Bronchial epithelial cell (primary cell): ENCODE measurements around the gene TMEM52. TPM values are rescaled to one million over a fixed set of nuclear protein-coding genes. Genes with fewer than 3 reads are reported as not detected.

Source experiments
- DNase-seq: peaks from one replicate; pipeline ENCODE4 v3.0.0-alpha.2; 2010; ENCODE audit warnings: low read depth
- FAIRE-seq: peaks from 2 replicates; lab custom pipeline; 2011; peaks lifted over from hg19 to GRCh38; lab: Jason Lieb, UNC
- H3K27me3 ChIP-seq: 2 replicates; pipeline ENCODE4 v1.5.1; 2011; ENCODE audit warnings: low read length; ENCODE audit not compliant: control insufficient read depth, insufficient read depth
- H3K36me3 ChIP-seq: 2 replicates; pipeline ENCODE4 v1.5.1; 2011; ENCODE audit warnings: low read length; ENCODE audit not compliant: control insufficient read depth, insufficient read depth
- H3K4me3 ChIP-seq: 2 replicates; pipeline ENCODE4 v1.5.1; 2011; ENCODE audit warnings: mild to moderate bottlenecking, low read depth, low read length, control low read depth
- CTCF ChIP-seq: IDR thresholded peaks from 2 replicates; pipeline ENCODE4 v1.5.1; 2011; ENCODE audit warnings: mild to moderate bottlenecking, moderate library complexity, low read length, control low read depth, inconsistent platforms; ENCODE audit not compliant: insufficient read depth, severe bottlenecking
- total RNA-seq: library from RNA; depleted of rRNA; stranded (reverse); fragments of >200 nt; gene quantifications from 2 replicates; pipeline ENCODE4 v1.2.1, GENCODE V29; 2014

The TMEM52 gene
- total RNA-seq, 1 donor from 2014 or later = 1.6 TPM

- no peak for FAIRE-seq
- no peaks in the 10 kb centered on the region for H3K36me3 ChIP-seq
- no peaks in the 10 kb centered on the region for H3K27me3 ChIP-seq
- no peak overlapping the region for H3K4me3 ChIP-seq
- TF ChIP-seq CTCF = peak; percentile 76
- DNase-seq = peak; percentile 12
These were observed 24.9 kb upstream of the TMEM52 start for GRCh38 chr1:1943834-1944570.

DNA sequence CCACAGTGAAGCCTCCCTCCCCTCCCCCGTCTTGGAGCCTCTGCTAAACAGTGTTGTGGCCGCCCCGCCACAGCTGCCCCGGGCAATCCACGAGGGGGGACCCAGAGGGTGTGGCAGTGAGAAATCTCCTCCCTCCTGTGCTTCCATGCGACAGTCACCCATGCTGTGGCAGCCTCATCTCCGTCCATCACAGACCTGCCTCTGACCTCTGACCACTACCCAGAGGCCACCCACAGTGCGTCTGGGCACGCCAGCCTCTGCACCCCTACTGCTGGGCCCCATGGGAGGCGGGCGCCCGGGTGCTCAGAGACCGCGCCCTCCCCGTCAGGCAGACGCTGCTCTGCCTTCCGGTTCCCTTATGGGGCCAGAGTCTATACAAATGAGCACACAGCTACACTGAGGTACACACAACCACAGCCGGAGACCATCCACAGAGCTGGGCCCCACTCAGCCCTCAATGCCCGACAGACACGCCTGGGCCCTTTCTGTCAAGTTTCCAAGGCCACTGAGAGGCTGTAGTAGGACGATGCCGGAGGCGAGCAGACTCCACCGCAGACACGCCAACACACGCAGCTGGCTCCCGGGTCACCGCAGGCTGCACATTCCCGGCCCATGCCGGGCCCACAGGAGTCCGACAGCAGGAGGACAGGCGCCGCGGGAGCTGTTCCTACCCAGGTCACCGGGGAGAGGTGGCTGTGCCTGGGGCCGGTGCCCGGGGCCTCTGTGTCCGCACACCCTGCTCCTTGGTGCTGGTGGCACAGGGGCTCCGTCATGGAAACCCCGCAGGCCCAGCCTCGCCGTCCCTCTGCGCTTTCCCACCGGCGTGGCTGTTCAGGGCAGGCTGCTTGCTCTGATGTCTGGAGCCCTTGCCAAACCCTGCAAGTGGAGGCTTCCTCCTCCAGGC, 23.9 kb upstream of the TMEM52 start:
- Histone ChIP-seq H3K4me3 (no peak overlapping the region), H3K36me3 (no peaks in the 10 kb centered on the region), H3K27me3 (no peaks in the 10 kb centered on the region)
- TF ChIP-seq CTCF = no peak
- FAIRE-seq (no peak), DNase-seq (no peak)

DNA sequence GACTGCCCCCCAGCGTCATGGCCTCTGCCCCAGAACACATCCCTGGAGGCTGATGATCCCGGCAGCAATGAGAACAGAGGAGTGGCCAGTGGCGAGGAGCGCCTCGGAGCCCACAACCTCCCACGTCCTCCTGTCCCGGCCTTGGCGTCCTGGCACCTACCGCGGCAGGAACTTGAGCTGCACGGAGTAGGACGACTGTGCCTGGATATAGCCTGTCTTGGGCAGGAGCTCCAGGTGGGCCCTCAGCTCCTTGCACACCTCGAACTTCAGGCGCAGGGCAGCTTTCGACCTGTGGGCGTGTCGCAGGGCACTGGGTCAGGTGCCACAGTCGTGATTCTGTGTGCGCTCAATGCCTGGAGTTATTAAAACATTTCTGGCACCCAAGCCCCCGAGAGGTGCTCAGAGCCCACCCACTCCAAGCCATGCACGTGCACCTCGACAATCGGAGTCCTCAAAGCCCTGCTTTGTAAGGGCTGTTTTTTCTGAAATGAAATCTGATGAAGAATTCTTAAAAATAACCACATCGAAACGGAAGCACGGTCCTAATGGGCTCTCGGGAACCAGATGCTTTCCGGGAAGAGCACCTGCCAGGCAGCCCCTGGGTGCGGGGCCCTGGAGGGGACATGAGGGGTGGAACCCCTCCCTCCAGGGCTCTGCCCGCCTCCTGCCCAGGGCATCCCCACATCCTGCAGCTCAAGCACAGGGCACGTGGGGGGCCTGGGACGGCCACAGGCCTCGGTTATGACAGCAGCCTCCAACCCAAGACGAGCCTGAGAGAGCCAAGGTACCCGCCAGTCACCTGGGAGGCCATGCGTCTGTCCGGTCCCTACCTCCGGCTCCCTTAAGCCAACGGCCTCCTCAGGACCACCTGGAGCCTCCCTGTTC, 23.0 kb upstream of the TMEM52 start:
- no peaks in the 10 kb centered on the region for H3K27me3 ChIP-seq
- TF ChIP-seq CTCF = no peak
- no peak for DNase-seq
- H3K4me3 ChIP-seq = no peak overlapping the region
- no peak for FAIRE-seq
- H3K36me3 ChIP-seq = no peaks in the 10 kb centered on the region

DNA sequence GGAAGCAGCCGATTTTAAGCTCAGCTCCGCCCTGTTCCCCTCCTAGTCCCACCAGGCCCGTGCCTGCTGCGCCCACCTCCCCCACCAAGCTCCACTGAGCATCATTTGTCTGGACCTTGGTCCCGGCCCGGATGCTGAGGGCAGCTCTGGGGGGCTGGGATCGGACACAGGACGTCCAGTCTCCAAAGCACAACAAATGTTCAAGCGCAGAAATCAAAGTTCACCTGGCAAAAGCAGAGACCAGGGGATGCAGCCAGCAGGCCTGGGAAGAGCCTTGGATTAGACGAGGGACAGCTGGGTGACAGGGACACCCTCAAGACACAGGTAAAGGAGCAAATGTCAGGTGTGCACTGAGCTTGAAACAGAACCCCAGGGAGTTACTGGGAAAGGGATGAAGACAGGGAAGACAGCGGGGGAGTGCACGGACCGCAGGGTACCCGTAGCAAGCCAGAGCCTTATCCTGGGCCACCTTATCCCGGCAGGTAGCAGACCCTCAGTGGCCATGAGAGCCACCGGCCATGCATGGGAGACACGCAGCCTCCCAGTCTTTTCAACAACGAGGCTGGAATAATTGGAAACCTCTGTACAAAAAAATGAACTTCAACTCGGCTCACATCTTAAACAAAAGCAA, 22.2 kb upstream of the TMEM52 start:
- no peak for FAIRE-seq

More for the DNA sequence above, 22.2 kb upstream of the TMEM52 start:
- Histone ChIP-seq H3K4me3 (no peak overlapping the region), H3K27me3 (no peaks in the 10 kb centered on the region), H3K36me3 (no peaks in the 10 kb centered on the region)
- no peak for DNase-seq
- no peak for TF ChIP-seq CTCF
